Fibroblast of skin of left biceps (primary cell): ENCODE results near the gene CREBZF.

ENCODE experiments used
- DNase-seq, 2 experiments: peaks; one replicate each; pipeline ENCODE4 v3.0.0-alpha.2; 2013; ENCODE audit warnings: low read depth in 2 of 2

CREBZF gene, protein sequence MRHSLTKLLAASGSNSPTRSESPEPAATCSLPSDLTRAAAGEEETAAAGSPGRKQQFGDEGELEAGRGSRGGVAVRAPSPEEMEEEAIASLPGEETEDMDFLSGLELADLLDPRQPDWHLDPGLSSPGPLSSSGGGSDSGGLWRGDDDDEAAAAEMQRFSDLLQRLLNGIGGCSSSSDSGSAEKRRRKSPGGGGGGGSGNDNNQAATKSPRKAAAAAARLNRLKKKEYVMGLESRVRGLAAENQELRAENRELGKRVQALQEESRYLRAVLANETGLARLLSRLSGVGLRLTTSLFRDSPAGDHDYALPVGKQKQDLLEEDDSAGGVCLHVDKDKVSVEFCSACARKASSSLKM

DNA sequence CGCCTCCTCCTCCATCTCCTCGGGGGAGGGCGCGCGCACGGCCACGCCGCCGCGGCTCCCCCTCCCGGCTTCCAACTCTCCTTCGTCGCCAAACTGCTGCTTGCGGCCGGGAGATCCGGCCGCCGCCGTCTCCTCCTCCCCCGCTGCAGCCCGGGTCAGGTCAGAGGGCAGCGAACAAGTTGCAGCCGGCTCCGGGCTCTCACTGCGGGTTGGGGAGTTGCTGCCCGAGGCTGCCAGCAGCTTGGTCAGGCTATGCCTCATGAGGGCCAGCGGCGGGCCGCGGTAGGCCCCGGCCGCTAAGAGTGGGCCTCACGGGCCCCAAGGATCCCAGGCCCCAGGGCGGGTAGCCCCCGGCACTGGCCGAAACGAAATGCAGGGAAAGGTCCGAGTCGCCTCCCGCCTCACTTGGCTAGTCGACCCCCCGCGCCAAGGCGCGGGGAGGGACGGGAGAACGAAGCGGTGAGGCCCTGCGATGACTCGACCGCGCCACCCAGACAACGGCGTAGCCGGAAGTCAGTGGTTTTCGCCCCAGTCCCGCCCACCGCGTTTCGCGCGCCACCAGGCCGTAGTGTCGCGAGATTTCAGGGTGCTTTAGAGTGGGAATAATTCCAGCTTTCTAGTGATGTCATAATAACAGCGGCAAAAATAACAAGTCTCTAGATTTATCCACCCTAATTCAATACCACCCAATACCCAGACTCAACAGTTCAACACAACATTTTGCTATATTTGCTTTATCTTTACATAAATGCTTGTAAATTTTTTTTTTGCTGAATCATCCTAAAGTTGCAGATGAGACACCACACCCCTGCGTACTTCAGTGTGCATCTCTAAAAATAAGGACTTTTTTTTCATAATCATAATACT, at the start of gene CREBZF:
Gene CREBZF (minus strand): TSS at position 515 of the 867 bp plus-strand sequence. CDS start 254 bp downstream, at position 261.
- peak; percentile 84 to 89 for DNase-seq

DNA sequence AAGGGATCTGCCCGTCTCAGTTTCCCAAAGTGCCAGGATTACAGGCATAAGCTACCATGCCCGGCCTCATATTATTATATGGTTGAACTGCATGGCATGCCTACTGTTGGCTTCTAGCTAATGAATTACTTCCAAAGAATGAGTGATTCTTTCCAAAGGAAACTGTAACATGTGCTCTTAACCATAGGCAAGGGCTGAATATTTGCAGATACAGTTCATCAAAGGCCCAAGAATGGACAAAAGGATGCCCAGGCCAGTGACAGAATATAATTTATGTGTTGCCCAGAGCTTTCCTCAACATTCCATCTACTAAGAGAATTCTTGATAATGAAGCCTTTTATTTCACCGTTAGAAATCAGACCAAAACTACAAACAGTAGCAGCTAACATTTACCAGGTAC, 48.0 kb upstream of the CREBZF start:
- no peak for DNase-seq

DNA sequence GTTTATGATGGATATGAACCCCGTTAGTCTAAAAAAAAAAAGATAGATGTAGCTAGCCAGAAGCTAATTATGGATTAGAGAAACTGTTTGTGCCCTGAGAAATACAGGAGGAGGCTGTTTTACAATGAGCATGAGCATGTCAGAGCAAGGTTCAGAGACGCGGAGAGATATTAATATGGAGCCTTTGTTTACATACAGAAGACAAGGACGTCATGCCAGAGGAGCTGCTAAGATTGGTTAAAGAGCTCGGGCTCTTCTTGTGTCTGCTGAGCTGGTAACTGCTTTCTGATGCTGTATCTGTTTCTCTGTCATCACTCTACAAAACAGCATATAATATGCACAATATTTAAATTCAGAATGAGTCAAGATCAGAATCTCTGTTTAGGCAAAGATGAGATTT, 46.0 kb upstream of the CREBZF start:
- DNase-seq = no peak

DNA sequence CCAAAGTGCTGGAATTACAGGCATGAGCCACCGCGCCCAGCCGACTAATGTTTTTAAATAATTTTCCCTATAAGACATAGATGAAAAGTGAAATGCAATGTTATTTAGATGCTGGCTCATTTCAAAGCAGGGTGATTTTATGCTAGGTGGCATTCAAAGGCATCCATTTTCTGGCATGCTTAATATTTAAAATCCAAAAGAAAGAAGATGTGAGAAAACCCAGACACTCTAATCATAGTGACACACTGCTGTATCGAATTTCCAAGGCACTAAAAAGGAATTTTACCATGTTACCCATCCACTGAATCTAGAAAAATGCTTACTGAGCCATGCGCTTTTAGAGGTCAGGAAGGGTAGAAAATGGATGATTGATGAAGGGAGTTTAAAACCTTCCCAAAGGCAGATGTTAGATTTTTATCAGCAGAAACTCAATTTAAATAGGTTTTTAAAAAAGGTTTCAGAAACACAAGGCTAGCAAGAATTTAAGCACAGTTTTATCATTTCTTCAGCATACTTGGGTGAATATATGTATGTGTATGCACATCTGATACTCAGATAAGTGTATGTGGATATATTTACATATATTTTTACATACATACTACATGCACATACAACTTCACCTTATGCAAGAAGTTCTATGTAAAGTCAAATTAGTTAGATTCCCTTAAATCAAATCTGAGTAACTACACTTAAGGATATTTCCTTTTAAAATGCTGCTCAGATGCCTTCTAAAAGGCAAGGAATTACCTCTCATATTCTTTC, 45.2 kb upstream of the CREBZF start:
- DNase-seq = no peak

DNA sequence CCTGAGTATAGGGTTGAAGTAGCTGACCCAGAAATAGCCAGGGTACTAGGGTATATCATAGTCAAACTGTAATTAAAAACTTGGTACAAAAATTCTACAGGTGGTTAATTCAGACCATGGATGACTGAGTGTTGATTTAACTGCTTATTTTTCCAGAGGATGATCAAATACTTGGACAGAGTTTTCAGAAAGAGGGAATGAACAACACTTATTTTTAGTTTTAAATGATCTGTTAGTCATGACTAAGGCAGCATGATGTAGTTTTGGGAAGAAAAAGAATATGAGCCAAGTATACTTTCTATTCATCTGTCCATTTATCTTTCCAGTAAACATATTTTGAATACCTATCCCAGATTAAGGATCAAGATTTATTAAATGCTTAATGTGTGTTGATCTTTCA, 40.9 kb upstream of the CREBZF start:
- no peak for DNase-seq

DNA sequence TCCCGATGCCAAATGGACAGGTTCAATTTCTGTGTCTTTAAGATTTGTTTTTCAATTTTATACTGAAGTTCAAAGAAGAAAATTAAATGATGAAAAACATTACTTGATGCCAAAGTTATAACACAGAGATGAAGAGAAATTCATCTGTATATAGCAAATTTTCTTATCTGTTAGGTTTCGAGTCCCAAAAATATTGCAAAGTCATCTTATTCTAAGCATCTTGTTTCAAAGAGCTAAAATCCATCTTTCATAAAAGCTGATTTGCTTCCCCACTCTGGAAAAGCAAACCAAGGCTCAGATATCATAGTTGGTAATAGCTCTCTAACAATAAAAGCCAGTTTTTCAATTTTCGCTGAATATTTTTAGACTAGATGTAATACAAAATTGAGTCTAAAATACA, 40.0 kb upstream of the CREBZF start:
- DNase-seq = no peak

DNA sequence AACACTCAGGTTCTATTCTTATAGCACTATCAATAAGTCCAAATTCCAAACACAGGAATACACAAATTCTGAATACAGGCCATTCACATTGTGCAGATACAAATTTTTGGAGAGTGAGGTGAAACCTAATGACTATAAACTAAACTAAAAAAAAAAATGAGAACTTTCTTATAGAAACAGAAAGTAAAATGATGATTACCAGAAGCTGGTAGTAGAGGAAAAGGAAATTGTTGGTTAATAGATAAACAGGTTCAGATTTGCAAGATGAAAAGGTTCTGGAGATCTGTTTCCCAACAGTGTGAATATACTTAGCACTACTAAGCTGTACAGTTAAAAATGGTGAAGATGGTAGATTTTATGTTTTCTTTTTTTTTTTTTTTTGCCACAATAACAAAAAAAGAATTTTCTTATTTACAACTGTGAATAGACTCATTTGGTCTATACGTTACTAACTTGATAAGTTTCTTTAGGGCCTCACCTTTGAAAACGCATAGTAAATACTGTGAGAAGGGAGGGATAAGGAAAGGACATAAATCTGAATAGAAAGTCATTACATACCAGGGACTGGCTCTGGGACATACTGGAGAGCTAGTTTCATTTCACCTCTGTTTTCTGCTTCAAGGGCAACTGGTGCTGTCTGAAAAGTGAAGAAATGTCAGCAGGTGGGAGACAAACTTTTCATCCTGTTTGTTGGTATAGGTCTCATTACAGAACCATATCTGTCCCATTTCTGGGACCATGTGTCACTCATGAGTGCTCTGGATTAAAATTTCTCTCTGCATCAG, 35.2 kb upstream of the CREBZF start:
- DNase-seq = no peak

DNA sequence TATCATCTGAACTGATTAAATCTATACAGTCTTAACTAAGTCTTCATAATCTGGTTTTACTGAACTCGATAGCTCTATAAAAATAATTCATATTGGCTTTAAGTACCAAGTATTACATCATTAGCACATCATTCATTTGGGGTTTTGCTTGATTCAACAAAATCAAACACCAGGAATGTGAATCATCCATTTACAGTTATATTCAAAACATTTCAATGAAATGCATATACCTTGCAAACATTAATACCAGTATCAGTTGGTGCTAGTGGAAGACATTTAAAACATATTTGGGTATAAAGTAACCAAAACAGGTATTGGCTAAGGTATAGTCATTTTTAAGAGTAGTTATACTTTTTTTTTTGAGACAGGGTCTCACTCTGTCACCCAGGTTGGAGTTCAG, 33.3 kb upstream of the CREBZF start:
- no peak for DNase-seq

DNA sequence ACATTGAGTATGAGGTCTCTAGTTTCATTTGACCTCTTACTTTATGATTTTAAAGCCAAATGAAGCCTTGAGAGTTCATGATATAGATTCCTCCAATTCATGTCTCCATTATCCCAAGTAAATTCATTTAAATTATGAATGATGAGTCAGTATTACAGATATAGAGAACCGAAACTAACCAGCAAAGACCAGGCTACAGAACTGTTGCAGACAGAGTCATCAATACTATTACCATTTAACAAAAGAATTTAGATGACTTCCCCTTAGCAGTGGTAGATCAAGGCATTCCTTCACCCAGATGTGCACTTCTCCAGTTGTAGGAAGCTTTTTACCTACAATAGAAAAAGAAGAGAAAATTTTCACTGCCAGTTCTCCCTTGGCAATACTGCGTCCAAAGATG, 32.8 kb upstream of the CREBZF start:
- no peak for DNase-seq

DNA sequence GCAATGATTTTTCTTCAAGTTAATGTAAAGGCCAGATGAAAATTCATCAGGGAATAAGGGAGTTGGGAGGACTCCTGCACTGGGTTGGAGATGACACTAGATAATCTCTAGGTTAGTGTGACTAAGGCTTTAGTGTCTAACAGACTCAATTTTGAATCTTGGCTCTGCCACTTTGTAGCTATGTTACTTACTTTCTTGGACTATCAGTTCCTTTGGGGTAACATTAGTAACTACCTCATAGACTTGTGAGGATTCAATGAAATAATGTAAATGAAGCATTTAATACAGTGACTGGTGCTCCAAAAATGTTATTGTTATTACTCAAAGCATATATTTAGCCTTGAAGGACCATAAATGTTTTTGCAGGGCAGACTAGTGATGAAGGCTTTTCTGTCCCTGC, 30.6 kb upstream of the CREBZF start:
- no peak for DNase-seq

DNA sequence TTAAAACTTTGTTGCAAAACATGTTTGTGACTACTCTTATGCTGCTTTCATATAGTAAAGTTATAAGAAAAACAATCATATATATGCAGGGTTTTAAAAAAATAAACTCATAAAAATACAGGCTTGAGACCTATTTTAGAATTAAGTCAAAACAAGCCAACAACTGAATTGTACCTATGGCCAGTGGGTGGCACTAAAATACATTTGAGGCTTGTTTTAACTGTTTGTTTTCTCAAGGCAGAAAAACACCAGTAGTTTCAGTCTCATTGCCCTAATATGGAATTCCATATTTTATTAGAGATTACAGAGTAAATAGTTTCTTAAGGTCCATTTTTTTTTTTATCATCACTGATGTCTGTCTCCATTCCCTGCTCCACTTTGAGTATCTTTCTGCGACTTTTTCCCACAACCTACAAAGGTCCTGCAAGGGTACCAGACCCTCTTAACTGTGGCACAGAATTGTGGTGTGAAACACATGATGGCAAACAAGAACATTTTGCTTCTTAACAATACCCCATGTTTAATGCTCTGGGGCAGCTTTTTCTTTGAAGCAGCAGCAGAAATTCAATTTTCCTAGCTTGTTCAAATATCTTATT, 29.6 kb upstream of the CREBZF start:
- DNase-seq = no peak

DNA sequence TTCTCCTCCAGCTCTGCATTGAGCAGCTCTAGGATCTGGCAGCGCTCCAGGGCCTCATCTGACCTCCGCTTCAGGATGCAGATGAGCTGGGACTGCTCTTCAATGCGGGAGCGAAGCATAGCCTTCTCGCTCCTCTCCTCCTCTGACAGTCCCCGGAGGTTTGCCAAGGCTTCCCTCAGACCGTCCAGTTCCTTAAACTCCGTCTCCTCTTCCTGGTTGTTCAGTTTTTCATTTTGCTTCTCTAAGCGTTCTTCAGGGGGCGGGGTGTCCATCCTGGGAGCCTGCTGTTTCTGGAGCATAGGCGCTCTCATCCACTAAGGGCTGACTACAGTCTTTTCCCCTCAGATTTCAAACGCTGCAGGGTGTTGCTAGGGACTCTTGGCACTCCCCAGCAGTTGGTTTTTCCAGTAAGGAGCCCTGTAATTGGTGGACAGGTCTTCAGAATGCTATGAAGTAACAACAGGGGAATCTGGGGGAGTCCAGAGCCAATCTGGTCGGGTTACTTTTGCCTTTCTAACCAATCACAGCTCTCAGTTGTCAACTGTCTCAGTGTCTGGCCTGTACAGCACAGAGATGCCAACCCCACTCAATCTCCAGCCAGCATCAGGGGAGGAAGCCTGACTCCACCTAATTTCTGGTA, 21.0 kb upstream of the CREBZF start, which contains the start of gene CCDC89:
Gene CCDC89 (minus strand): TSS at position 376 of the 640 bp plus-strand sequence. CDS start 65 bp downstream, at position 311.
- DNase-seq = peak in 1 of 2 experiments; percentile 49

DNA sequence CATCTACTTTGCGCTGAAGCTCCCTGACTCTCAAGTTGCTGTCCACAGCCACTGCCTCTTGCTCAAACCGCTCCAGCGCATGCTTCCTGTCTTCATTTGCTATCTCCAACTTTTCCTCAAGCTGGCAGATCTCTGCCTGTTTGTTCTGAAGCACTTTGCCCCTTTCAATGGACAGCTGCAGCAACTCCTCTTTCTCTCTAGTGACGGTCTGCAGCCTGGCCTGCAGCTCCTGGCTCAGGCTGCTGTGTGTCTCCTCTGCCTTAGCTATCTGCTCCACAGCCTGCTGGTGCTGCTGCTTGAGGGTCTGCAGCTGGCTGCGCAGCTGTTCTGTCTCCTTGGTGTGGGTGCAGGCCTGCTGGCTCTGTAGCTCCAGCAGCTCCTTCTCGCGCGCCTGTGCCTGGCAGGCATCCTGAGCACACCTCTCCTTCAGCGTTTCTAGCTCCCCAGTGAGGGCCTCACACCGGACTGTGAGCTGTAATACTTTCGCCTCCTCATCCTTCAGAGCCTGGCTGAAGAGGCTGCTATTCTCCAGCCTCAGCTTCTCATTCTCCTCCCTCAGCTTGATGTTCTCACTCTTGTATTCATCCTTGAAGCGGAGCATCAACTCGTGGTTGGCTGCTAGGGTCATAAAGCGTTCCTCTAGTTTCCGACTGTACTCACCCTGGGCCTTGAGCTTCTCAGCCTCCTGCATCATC, 20.3 kb upstream of the CREBZF start:
- no peak for DNase-seq

DNA sequence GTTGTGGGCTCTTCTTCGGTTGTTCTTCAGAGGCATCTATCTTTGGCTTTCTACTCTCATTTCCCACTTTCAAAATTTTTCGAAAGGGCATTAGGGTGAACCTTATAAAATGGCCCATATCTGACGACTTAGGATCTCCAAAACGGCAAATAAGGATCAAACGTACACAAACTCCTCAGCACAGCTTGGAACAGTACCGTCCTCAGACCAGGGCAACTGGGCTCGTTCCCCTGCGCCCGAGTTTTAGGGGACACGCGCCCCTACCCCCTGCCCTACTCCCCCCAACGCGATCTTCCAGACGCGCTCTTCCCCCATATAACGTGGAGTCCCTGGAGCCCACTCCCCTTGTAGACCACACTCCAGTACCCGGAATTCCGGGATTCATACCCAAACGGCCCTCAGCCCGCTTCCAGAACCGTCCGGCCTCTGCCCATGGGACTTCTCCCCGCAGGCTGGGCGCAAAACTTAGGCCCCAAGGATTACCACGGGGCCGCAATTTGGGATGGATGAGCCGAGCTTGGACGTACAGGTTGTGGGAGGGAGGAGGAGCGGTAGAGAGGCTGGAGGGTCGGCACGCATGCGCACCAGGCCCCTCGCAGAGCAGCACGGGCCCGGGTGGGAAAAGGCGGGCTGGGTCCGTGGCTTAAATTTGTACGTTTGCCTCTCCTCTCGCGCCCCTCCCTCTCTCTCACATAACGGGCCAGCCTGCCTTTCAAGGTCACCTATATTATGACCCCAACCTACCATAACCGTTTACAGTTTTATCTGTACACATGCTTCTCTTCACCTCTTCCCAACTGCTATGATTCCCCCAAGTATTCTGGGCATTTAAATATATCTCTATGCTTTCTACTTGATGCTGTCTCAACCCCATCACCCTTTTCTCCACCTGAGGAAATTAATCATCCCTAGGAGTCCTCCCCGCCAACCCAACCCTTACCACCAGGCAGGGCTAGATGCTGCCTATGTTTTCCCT, 17.7 kb upstream of the CREBZF start:
- no peak for DNase-seq

DNA sequence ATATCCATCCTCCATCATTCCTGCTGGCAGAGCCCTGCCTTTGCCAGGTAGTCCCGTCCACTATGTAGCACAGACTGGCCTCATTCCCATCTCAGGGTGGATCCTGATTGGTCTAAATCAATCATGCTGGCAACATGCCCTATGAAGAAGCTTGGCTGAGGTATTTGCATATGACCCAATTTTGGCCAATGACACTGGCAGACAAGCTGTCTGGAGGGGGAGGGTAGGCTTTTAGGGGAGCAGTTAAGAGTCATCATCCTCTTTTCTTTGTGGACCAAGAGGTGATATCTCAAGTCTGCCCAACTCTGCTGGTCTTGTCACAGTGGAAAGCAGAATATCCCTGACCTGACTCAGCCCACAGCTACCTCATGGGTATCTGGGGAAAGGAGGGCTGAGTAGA, 16.0 kb upstream of the CREBZF start:
- DNase-seq = no peak

DNA sequence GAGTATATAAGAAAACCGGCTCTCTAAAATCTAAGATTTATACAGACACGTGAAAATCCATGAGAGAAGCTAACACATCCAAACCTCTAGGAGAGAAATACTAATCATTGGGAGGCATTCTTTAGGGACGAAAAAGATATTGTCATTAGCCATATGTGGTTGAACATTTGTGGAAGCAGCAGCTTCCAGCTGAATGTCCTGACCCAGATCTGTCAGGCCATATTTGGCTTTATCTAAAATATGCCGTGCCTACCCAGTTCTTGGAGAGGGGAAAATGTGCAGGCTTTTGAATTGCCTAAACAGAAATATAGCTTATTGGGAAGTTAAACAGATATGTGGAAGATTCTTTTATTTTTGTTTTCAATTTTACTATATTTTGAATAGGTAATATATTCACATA, 14.6 kb upstream of the CREBZF start:
- no peak for DNase-seq

DNA sequence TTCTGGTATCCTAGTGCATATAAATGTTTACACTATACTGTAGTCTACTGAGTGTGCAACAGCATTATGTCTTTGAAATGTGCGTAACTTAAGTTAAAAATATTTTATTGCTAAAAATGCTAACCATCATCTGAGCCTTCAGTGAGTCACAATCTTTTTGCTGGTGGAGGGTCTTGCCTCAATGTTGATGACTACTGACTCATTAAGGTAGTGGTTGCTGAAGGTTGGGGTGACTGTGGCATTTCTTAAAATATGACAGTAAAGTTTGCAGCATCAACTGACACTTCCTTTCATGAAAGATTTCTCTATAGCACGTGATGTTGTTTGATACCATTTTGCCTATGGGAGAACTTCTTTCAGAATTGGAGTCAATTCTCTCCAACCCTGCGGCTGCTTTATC, 8.5 kb upstream of the CREBZF start:
- no peak for DNase-seq

DNA sequence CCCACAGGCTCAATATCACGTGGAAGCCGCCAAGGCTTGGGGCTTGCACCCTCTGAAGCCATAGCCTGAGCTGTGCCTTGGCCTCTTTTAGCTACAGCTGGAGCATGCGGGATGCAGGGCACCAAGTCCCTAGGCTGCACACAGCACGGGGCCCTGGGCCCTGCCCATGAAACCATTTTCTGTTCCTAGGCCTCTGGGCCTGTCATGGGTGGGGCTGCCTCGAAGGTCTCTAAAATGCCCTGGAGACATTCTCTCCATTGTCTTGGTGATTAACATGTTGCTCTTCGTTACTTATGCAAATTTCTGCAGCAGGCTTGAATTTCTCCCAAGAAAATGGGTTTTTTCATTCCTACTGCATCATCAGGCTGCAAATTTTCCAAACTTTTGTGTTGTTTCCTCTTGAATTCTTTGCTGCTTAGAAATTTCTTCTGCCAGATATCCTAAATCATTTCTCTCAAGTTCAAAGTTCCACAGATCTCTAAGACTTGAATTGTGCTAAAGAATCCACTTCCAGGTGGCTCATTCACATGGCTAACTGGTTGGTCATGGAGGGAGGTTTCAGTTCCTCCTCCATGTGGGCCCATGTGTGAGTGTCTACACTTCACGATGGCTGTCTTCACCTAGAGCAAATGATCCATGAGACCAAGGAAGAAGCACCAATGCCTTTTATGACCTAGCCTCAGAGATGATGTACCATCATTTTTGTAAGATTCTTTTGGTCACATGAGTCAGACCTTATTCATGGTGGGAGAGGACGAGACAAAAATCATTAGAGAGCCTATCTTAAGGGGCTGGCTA, 7.4 kb upstream of the CREBZF start:
- no peak for DNase-seq
